HG03354 (cell line): Measurements from ENCODE around the gene TWNK.

Source experiments
- ATAC-seq: cut with Tn5 transposase; IDR thresholded peaks from one replicate; pipeline ENCODE4 v1.9.1; 2021; ENCODE audit warnings: mild to moderate bottlenecking; ENCODE audit not compliant: unreplicated experiment, poor library complexity, severe bottlenecking

TWNK gene

DNA sequence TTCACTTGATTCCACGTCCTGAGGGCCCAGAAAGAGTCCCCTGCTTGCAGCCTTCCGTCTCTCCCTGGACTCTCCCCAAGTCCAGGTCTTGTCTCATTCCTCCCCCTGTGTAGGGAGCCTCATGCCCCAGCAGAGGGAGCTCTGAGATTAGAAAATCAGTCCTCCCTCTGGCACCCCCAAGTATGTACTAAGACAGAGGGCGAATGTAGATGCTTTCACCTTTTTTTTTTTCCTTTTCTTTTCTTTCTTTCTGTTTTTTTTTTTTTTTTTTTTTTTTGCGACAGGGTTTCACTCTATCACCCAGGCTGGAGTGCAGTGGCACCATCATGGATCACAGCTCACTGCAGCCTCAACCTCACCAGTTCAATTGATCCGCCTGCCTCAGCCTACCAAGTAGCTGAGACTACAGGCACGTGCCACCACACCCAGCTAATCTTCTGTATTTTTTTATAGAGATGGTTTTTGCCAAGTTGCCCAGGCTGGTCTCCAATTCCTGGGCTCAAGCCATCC lies 54.0 kb downstream of the TWNK start:
- peak; percentile 69 for ATAC-seq

GRCh38 chr10:101042118-101042517 lies 54.8 kb downstream of the TWNK start:
- no peak for ATAC-seq

DNA sequence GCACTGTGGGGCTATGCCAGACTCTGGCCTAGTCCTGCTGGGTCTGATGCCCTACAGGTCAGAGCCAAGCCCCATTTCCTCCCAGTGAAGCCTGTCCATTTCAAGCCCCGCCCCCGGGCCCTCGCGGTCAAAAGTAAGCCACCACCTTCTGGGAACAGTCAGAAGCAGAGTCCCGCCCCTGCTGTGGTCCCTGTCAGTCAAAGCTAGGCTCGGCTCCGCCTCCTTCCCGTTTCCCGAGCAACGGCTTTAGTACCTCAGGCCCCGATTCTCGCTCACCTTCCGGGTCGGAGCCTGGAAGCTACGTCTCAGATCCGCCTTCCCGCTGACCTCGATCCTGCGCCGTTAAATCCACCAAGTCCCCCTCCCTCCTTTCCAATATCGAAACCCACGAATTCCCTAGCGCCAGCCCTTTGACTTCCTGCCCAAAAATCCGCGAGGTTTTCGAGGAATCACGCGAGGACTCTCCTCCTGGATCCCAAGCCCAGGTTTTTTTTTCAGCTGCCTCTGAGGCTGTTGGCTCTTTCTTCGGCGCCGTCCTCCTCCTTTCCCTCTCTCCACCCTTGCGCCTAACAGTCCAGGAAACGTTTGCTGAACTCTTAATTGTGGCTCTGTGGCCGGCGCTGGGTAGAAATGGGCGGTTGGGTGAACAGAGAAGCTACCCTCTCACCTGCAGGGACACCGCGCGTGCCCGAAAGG lies 55.5 kb downstream of the TWNK start:
- ATAC-seq = peak; percentile 96

- no peak for ATAC-seq
These were observed 56.0 kb downstream of the TWNK start for GRCh38 chr10:101043363-101043707.
